HEK293 (cell line): ENCODE data around the gene TTLL13.

Experiments used
- SP3 ChIP-seq: fragments of 450-650 bp; formaldehyde crosslinking; IDR thresholded peaks from 2 replicates; pipeline ENCODE4 v1.5.1; 2016; ENCODE audit warnings: missing biosample characterization, missing genetic modification characterization
- WT1 ChIP-seq: fragments of 450-650 bp; formaldehyde crosslinking; IDR thresholded peaks from 2 replicates; pipeline ENCODE4 v1.5.1; 2016; ENCODE audit warnings: missing biosample characterization, missing genetic modification characterization
- ZBTB17 ChIP-seq: fragments of 450-650 bp; formaldehyde crosslinking; IDR thresholded peaks from 2 replicates; pipeline ENCODE4 v1.5.1; 2016; ENCODE audit warnings: missing biosample characterization, missing genetic modification characterization
- ZEB2 ChIP-seq: fragments of 450-650 bp; formaldehyde crosslinking; IDR thresholded peaks from 2 replicates; pipeline ENCODE4 v1.5.1; 2016; ENCODE audit warnings: missing biosample characterization, missing genetic modification characterization
- ZNF221 ChIP-seq: fragments of 450-650 bp; formaldehyde crosslinking; IDR thresholded peaks from 2 replicates; pipeline ENCODE4 v1.5.1; 2017; ENCODE audit warnings: missing biosample characterization, missing genetic modification characterization, borderline replicate concordance
- ZNF510 ChIP-seq: fragments of 450-650 bp; formaldehyde crosslinking; IDR thresholded peaks from 2 replicates; pipeline ENCODE4 v1.5.1; 2018; ENCODE audit warnings: mild to moderate bottlenecking, missing genetic modification characterization, missing biosample characterization; ENCODE audit not compliant: insufficient replicate concordance
- ZNF623 ChIP-seq: fragments of 450-650 bp; formaldehyde crosslinking; IDR thresholded peaks from 2 replicates; pipeline ENCODE4 v1.5.1; 2016; ENCODE audit warnings: missing biosample characterization, missing genetic modification characterization
- ZNF776 ChIP-seq: fragments of 450-650 bp; formaldehyde crosslinking; IDR thresholded peaks from 2 replicates; pipeline ENCODE4 v1.5.0; 2017; ENCODE audit warnings: missing biosample characterization, missing genetic modification characterization, borderline replicate concordance
- TF ChIP-seq, protein P1 (sequence below): fragments of 450-650 bp; formaldehyde crosslinking; IDR thresholded peaks from 2 replicates; pipeline ENCODE4 v1.5.1; 2016; ENCODE audit warnings: missing biosample characterization, missing genetic modification characterization
- TF ChIP-seq, protein P2 (sequence below): fragments of 450-650 bp; formaldehyde crosslinking; IDR thresholded peaks from 2 replicates; pipeline ENCODE4 v1.5.1; 2017; ENCODE audit warnings: missing biosample characterization, missing genetic modification characterization
- TF ChIP-seq, protein P3 (sequence below): sonication (generic); formaldehyde crosslinking; IDR thresholded peaks from 2 replicates; pipeline ENCODE4 v1.8.1; 2022; ENCODE audit warnings: mild to moderate bottlenecking, moderate library complexity, missing genetic modification reagents
- TF ChIP-seq, protein P4 (sequence below): fragments of 450-650 bp; formaldehyde crosslinking; IDR thresholded peaks from 2 replicates; pipeline ENCODE4 v1.5.1; 2016; ENCODE audit warnings: missing biosample characterization, missing genetic modification characterization
- TF ChIP-seq, protein P5 (sequence below): fragments of 450-650 bp; formaldehyde crosslinking; IDR thresholded peaks from 2 replicates; pipeline ENCODE4 v1.5.1; 2016; ENCODE audit warnings: missing biosample characterization, missing genetic modification characterization
- TF ChIP-seq, protein P6 (sequence below): fragments of 450-650 bp; formaldehyde crosslinking; IDR thresholded peaks from 2 replicates; pipeline ENCODE4 v1.5.1; 2016; ENCODE audit warnings: missing biosample characterization, missing genetic modification characterization, low read depth

DNA sequence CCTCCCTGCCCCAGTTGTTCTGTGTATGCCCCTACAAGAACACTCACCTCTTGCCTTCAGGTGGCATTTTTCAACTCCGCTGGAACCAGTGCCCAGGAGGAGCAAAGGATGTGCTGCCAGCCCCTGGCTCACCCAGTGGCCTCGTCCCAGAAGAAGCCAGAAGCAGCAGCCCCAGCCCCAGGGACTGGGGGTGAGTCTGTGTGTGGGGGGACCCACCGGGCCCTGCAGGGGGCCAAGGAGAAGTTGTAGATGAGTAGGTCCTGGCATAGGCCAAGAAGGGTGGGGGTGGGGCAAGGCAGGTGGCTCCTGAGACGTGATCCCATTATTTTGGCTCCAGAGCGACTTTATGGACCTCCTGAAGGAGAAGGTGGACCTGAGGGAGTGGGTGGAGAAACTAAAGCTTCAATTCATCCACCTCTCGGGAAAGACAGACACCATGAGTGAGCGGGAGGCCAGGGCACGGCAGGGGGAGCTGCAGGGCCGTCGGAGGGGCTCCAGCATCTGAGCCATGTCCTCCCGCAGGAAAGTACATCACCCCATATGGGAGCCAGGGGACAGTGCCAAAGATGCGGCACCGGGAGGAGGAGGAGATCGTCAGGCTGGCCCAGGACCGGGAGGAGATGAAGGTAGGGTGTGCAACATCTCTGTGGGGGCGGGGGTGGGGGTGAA is 45.4 kb downstream of the TTLL13 start:
- no peak for TF ChIP-seq SP3 (tag by site-specific recombination)
- TF ChIP-seq, protein P1, sequence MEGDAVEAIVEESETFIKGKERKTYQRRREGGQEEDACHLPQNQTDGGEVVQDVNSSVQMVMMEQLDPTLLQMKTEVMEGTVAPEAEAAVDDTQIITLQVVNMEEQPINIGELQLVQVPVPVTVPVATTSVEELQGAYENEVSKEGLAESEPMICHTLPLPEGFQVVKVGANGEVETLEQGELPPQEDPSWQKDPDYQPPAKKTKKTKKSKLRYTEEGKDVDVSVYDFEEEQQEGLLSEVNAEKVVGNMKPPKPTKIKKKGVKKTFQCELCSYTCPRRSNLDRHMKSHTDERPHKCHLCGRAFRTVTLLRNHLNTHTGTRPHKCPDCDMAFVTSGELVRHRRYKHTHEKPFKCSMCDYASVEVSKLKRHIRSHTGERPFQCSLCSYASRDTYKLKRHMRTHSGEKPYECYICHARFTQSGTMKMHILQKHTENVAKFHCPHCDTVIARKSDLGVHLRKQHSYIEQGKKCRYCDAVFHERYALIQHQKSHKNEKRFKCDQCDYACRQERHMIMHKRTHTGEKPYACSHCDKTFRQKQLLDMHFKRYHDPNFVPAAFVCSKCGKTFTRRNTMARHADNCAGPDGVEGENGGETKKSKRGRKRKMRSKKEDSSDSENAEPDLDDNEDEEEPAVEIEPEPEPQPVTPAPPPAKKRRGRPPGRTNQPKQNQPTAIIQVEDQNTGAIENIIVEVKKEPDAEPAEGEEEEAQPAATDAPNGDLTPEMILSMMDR = no peak
- no peak for TF ChIP-seq ZNF510
- TF ChIP-seq, protein P2, sequence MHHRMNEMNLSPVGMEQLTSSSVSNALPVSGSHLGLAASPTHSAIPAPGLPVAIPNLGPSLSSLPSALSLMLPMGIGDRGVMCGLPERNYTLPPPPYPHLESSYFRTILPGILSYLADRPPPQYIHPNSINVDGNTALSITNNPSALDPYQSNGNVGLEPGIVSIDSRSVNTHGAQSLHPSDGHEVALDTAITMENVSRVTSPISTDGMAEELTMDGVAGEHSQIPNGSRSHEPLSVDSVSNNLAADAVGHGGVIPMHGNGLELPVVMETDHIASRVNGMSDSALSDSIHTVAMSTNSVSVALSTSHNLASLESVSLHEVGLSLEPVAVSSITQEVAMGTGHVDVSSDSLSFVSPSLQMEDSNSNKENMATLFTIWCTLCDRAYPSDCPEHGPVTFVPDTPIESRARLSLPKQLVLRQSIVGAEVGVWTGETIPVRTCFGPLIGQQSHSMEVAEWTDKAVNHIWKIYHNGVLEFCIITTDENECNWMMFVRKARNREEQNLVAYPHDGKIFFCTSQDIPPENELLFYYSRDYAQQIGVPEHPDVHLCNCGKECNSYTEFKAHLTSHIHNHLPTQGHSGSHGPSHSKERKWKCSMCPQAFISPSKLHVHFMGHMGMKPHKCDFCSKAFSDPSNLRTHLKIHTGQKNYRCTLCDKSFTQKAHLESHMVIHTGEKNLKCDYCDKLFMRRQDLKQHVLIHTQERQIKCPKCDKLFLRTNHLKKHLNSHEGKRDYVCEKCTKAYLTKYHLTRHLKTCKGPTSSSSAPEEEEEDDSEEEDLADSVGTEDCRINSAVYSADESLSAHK (tag by site-specific recombination) = no peak
- TF ChIP-seq, protein P3, sequence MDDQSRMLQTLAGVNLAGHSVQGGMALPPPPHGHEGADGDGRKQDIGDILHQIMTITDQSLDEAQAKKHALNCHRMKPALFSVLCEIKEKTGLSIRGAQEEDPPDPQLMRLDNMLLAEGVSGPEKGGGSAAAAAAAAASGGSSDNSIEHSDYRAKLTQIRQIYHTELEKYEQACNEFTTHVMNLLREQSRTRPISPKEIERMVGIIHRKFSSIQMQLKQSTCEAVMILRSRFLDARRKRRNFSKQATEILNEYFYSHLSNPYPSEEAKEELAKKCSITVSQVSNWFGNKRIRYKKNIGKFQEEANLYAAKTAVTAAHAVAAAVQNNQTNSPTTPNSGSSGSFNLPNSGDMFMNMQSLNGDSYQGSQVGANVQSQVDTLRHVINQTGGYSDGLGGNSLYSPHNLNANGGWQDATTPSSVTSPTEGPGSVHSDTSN (CRISPR knock-in tag) = no peak
- no peak for TF ChIP-seq WT1 (tag by site-specific recombination)
- no peak for TF ChIP-seq ZNF623 (tag by site-specific recombination)
- TF ChIP-seq, protein P4, sequence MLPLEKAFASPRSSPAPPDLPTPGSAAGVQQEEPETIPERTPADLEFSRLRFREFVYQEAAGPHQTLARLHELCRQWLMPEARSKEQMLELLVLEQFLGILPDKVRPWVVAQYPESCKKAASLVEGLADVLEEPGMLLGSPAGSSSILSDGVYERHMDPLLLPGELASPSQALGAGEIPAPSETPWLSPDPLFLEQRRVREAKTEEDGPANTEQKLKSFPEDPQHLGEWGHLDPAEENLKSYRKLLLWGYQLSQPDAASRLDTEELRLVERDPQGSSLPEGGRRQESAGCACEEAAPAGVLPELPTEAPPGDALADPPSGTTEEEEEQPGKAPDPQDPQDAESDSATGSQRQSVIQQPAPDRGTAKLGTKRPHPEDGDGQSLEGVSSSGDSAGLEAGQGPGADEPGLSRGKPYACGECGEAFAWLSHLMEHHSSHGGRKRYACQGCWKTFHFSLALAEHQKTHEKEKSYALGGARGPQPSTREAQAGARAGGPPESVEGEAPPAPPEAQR (tag by site-specific recombination) = no peak
- TF ChIP-seq, protein P5, sequence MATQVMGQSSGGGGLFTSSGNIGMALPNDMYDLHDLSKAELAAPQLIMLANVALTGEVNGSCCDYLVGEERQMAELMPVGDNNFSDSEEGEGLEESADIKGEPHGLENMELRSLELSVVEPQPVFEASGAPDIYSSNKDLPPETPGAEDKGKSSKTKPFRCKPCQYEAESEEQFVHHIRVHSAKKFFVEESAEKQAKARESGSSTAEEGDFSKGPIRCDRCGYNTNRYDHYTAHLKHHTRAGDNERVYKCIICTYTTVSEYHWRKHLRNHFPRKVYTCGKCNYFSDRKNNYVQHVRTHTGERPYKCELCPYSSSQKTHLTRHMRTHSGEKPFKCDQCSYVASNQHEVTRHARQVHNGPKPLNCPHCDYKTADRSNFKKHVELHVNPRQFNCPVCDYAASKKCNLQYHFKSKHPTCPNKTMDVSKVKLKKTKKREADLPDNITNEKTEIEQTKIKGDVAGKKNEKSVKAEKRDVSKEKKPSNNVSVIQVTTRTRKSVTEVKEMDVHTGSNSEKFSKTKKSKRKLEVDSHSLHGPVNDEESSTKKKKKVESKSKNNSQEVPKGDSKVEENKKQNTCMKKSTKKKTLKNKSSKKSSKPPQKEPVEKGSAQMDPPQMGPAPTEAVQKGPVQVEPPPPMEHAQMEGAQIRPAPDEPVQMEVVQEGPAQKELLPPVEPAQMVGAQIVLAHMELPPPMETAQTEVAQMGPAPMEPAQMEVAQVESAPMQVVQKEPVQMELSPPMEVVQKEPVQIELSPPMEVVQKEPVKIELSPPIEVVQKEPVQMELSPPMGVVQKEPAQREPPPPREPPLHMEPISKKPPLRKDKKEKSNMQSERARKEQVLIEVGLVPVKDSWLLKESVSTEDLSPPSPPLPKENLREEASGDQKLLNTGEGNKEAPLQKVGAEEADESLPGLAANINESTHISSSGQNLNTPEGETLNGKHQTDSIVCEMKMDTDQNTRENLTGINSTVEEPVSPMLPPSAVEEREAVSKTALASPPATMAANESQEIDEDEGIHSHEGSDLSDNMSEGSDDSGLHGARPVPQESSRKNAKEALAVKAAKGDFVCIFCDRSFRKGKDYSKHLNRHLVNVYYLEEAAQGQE (tag by site-specific recombination) = no peak
- no peak for TF ChIP-seq ZNF776
- no peak for TF ChIP-seq ZNF221
- TF ChIP-seq, protein P6, sequence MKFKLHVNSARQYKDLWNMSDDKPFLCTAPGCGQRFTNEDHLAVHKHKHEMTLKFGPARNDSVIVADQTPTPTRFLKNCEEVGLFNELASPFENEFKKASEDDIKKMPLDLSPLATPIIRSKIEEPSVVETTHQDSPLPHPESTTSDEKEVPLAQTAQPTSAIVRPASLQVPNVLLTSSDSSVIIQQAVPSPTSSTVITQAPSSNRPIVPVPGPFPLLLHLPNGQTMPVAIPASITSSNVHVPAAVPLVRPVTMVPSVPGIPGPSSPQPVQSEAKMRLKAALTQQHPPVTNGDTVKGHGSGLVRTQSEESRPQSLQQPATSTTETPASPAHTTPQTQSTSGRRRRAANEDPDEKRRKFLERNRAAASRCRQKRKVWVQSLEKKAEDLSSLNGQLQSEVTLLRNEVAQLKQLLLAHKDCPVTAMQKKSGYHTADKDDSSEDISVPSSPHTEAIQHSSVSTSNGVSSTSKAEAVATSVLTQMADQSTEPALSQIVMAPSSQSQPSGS (tag by site-specific recombination) = no peak
- TF ChIP-seq ZBTB17 (tag by site-specific recombination) = no peak
- no peak for TF ChIP-seq ZEB2 (tag by site-specific recombination)
